Choroid plexus epithelial cell (primary cell): ENCODE measurements around the gene UBE2E3.
"Not testable (repeated sequence)": the region's sequence is repeated elsewhere in the genome, so short reads cannot be mapped to it uniquely, and the experiment has no call there.

Experiments used
- DNase-seq: peaks from one replicate; pipeline ENCODE4 v3.0.0-alpha.2; 2010; ENCODE audit warnings: low read depth
- H3K4me3 ChIP-seq: 2 replicates; pipeline ENCODE4 v1.5.1; 2011; ENCODE audit warnings: low read depth, mild to moderate bottlenecking, control low read depth, low read length, moderate library complexity
- TF ChIP-seq, protein P1 (sequence below): conservative IDR thresholded peaks from 2 replicates; pipeline ENCODE4 v1.5.1; 2011; ENCODE audit warnings: low read depth, mild to moderate bottlenecking, control low read depth, inconsistent platforms, low read length, moderate library complexity

UBE2E3 gene

DNA sequence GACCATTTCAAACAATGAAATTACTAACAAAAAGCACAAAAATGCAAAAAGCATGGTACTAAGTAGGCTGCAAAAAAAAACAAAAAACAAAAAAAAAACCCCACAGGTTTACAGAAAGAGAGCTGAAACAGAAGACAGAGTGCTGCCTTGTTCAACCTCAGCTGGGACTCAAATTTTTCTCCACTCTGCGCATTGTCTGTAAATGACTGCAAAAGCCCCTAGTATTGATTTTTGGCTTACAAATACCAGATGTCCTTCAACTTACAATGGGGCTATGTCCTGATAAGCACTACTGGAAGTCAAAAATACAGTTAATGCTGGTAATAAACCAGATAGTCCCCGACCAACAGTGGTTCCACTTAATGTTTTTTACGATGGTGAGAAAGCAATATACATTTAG lies 42.2 kb downstream of the UBE2E3 start:
- DNase-seq = no peak
- no peak overlapping the region for H3K4me3 ChIP-seq
- TF ChIP-seq, protein P1, sequence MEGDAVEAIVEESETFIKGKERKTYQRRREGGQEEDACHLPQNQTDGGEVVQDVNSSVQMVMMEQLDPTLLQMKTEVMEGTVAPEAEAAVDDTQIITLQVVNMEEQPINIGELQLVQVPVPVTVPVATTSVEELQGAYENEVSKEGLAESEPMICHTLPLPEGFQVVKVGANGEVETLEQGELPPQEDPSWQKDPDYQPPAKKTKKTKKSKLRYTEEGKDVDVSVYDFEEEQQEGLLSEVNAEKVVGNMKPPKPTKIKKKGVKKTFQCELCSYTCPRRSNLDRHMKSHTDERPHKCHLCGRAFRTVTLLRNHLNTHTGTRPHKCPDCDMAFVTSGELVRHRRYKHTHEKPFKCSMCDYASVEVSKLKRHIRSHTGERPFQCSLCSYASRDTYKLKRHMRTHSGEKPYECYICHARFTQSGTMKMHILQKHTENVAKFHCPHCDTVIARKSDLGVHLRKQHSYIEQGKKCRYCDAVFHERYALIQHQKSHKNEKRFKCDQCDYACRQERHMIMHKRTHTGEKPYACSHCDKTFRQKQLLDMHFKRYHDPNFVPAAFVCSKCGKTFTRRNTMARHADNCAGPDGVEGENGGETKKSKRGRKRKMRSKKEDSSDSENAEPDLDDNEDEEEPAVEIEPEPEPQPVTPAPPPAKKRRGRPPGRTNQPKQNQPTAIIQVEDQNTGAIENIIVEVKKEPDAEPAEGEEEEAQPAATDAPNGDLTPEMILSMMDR = no peak

- H3K4me3 ChIP-seq = no peak overlapping the region
- TF ChIP-seq, protein P1 = no peak
- DNase-seq = peak; percentile 29
Observed at GRCh38 chr2:181025004-181025403, 44.6 kb downstream of the UBE2E3 start.

GRCh38 chr2:181036445-181036844 lies 56.0 kb downstream of the UBE2E3 start:
- DNase-seq = no peak
- TF ChIP-seq, protein P1 = no peak

DNA sequence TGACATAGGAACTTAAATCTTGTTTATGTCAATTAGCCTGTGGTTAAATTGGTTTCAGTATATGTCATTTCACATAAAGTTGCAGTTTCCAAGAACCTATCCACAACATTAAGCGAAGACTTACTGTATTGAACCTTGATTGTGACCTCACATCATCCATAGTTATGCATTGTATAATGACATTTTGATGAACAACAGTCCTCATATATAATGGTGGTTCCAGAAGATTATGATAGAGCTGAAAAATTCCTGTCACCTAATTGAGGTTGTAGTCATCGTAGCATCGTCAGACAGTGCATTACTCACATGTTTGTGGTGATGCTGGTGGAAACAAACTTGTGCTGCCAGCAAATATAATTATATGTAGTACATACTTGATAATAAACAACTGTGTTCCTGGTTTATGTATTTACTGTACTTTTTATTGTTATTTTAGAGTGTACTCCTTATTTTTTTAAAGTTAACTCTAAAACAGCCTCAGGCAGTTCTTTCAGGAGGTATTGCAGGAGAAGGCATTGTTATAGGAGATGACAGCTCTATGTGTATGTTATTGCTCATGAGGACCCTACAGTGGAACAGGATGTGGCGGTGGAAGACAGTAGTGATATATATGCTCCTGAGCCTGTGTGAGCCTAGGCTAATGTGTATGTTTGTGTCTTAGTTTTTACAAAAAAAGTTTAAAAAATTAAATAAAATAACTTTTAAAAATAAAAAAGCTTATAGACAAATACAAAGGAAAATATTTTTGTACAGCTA lies 56.6 kb downstream of the UBE2E3 start:
- TF ChIP-seq, protein P1 = no peak
- DNase-seq = peak; percentile 80

More at GRCh38 chr2:181036445-181036844, 56.0 kb downstream of the UBE2E3 start:
- no peak overlapping the region for H3K4me3 ChIP-seq

GRCh38 chr2:181037922-181038321 lies 57.5 kb downstream of the UBE2E3 start:
- no peak overlapping the region for H3K4me3 ChIP-seq
- peak; percentile 43 for DNase-seq
- TF ChIP-seq, protein P1 = no peak

More for the DNA sequence above, 56.6 kb downstream of the UBE2E3 start:
- H3K4me3 ChIP-seq = no peak overlapping the region

DNA sequence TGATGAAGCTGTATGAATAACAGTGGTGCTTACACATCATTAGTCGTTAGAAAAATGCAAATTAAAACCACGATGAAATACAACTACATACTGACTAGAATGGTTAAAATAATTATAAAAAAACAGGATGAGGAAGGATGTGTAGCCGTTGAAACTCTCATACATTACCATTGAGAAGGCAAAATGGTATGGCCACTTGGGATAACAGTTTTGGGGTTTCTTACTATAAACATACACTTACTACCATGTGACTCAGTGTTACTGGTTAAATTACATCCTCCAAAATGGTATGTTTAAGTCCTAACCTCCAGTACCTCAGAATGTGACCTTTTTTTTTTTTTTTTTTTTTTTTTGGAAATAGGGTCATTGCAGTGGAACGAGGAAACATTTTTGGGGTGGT lies 58.4 kb downstream of the UBE2E3 start:
- no peak overlapping the region for H3K4me3 ChIP-seq
- TF ChIP-seq, protein P1 = no peak
- no peak for DNase-seq

GRCh38 chr2:181040839-181041238 lies 60.4 kb downstream of the UBE2E3 start:
- H3K4me3 ChIP-seq, DNase-seq: not testable (repeated sequence)
